ENCODE results near the gene DLG1. TPM values are rescaled to one million over a fixed set of nuclear protein-coding genes. Genes with fewer than 3 reads are reported as not detected.

Gene DLG1
- total and polyA plus RNA-seq, 5 donors, result 14.6 to 55.0 (median 53.0) TPM

DNA sequence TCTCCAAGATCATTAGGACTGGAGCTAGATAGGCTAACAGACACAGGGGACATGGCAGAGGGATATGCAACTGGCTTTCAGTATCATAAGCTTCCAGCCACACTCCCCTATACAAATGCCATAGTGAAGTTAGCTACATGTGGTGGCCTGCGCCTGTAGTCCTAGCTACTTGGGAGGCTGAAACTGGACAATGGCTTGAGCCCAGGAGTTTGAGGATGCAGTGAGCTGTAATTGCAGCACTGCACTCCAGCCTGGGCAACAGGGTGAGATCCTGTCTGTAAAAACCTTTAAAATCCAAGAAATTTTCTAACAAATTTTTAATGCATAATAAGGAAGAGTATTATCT is 37.3 kb downstream of the DLG1 start:
- WGBS, result 99% methylated on average over 1 of the region's 1 CpG
- no peak for DNase-seq
- no peak overlapping the region for H3K4me3 ChIP-seq (ENCODE audit: low read length)
- ATAC-seq, result no peak
- peaks cover 3% of the 10 kb centered on the region for H3K4me1 ChIP-seq (ENCODE audit: control insufficient read depth, insufficient read depth, low read length)
- H3K27ac ChIP-seq (ENCODE audit: low read length), result no peak overlapping the region
- H3K27me3 ChIP-seq (ENCODE audit: control insufficient read depth, insufficient read depth), result no peaks in the 10 kb centered on the region
- intact Hi-C loops (cut with DNase I), result no loop called here
- no peaks in the 10 kb centered on the region for H3K9me3 ChIP-seq (ENCODE audit: control insufficient read depth, low read length)

DNA sequence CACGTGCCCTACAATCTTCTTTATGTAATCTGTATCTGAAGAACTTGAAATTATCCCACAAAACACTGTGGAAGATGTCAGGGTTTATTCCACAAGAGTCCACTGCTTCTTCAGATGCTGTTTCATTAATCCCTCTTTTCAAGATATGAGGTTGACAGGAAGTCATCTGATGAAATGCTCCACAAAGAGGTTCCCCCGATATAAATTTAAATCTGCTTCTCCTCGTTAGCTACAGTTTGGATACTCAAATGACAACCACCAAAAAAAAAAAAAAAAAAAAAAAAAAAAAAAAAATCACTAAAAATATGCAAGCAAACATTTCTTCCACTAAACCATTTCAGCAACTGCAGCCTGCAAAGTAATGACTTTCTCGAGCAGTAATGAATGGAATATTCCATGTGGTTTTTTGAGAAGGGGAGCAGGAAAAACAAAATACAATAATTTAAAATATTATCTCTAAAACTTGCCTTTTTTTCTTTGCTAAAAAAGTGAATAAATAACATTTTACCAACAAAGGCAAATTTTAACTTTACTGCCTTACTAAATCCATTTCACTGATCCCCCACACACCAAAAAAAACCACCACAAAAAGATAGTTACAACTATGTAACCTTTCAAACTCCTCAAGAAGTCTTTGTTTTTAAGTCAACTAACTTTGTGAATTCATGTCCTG is 37.8 kb downstream of the DLG1 start:
- no peak for DNase-seq

DNA sequence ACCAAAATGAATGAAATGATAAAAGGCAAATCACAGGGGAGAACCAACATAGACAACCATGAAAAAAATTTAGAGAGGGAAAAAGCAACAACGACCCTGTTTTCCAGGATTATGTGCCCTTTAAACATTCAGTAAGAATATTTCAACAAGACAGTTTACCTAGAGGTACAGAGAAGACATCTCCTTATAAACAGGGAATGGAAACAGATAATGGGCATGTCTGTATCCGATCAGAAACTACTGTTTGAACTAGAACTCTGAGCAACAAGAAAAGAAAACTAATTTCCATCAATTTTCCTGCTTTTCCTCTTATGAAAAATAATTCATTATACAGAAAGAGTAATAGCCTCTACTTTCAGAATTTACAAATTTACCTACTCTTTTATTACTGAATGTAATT is 39.3 kb downstream of the DLG1 start:
- Histone ChIP-seq H3K27ac (ENCODE audit: low read length) (no peak overlapping the region), H3K4me3 (ENCODE audit: low read length) (no peak overlapping the region), H3K9me3 (ENCODE audit: control insufficient read depth, low read length) (no peaks in the 10 kb centered on the region), H3K27me3 (ENCODE audit: control insufficient read depth, insufficient read depth) (no peaks in the 10 kb centered on the region), H3K4me1 (ENCODE audit: control insufficient read depth, insufficient read depth, low read length) (peaks cover 3% of the 10 kb centered on the region)
- intact Hi-C loops (cut with DNase I), result loop anchor here in 3 of 4 donors (5.0 to 10.0 kb wide), 3 partner anchors 196 to 253 kb away; no protein-coding TSS in a partner anchor
- 72% methylated on average over 2 of the region's 2 CpGs for WGBS
- no peak for DNase-seq
- ATAC-seq, result no peak

More for the DNA sequence above, 37.8 kb downstream of the DLG1 start:
- ATAC-seq, result no peak
- no peaks in the 10 kb centered on the region for H3K27me3 ChIP-seq (ENCODE audit: control insufficient read depth, insufficient read depth)
- no peak overlapping the region for H3K27ac ChIP-seq (ENCODE audit: low read length)
- 52% methylated on average over 4 of the region's 4 CpGs for WGBS
- intact Hi-C loops (cut with DNase I), result no loop called here
- no peaks in the 10 kb centered on the region for H3K9me3 ChIP-seq (ENCODE audit: control insufficient read depth, low read length)
- H3K4me3 ChIP-seq (ENCODE audit: low read length), result no peak overlapping the region
- H3K4me1 ChIP-seq (ENCODE audit: control insufficient read depth, insufficient read depth, low read length), result peaks cover 3% of the 10 kb centered on the region

GRCh38 chr3:197258168-197258755 is 40.1 kb downstream of the DLG1 start:
- no peak for DNase-seq
- H3K4me1 ChIP-seq (ENCODE audit: control insufficient read depth, insufficient read depth, low read length), result peaks cover 3% of the 10 kb centered on the region
- ATAC-seq, result no peak
- intact Hi-C loops (cut with DNase I), result loop anchor here in 3 of 4 donors (5.0 to 10.0 kb wide), 3 partner anchors 197 to 254 kb away; no protein-coding TSS in a partner anchor
- H3K27me3 ChIP-seq (ENCODE audit: control insufficient read depth, insufficient read depth), result no peaks in the 10 kb centered on the region
- 59% methylated on average over 6 of the region's 6 CpGs for WGBS
- H3K9me3 ChIP-seq (ENCODE audit: control insufficient read depth, low read length), result no peaks in the 10 kb centered on the region
- no peak overlapping the region for H3K27ac ChIP-seq (ENCODE audit: low read length)
- H3K4me3 ChIP-seq (ENCODE audit: low read length), result no peak overlapping the region

- H3K27ac ChIP-seq (ENCODE audit: low read length), result no peak overlapping the region
- intact Hi-C loops (cut with DNase I), result loop anchor here (2.0 to 10.0 kb wide), 5 partner anchors 197 to 255 kb away; no protein-coding TSS in a partner anchor
- no peaks in the 10 kb centered on the region for H3K27me3 ChIP-seq (ENCODE audit: control insufficient read depth, insufficient read depth)
- ATAC-seq (no peak), DNase-seq (no peak)
- no peak overlapping the region for H3K4me3 ChIP-seq (ENCODE audit: low read length)
- 86% methylated on average over 5 of the region's 5 CpGs for WGBS
- peaks cover 3% of the 10 kb centered on the region for H3K4me1 ChIP-seq (ENCODE audit: control insufficient read depth, insufficient read depth, low read length)
- no peaks in the 10 kb centered on the region for H3K9me3 ChIP-seq (ENCODE audit: control insufficient read depth, low read length)
Observed at GRCh38 chr3:197257711-197258110, 40.7 kb downstream of the DLG1 start.

GRCh38 chr3:197256836-197257444 is 41.5 kb downstream of the DLG1 start:
- Histone ChIP-seq H3K9me3 (ENCODE audit: control insufficient read depth, low read length) (no peaks in the 10 kb centered on the region), H3K27me3 (ENCODE audit: control insufficient read depth, insufficient read depth) (no peaks in the 10 kb centered on the region), H3K4me1 (ENCODE audit: control insufficient read depth, insufficient read depth, low read length) (peaks cover 3% of the 10 kb centered on the region), H3K4me3 (ENCODE audit: low read length) (no peak overlapping the region), H3K27ac (ENCODE audit: low read length) (no peak overlapping the region)
- no peak for ATAC-seq
- no peak for DNase-seq
- intact Hi-C loops (cut with DNase I), result loop anchor here (2.0 to 10.0 kb wide), 5 partner anchors 198 to 255 kb away; no protein-coding TSS in a partner anchor
- WGBS, result 24% methylated on average over 3 of the region's 3 CpGs

DNA sequence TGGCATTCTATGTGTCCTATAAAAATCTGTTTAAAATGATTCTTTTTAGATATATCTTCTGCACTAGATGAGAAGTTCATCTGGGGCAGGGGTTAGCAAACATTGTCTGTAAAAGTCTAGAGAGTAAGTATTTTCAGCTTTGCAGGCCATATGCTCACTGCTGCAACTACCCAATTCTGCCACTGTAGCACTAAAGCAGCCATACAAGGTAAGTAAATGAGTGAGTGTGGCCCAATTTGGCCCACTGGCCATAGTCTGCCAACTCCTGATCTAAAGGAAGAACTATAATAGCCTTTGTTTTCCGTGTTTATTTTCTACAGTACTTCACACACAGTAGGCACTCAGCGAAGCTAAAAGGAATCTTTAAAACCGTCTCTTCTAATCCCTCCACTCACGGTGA is 42.3 kb downstream of the DLG1 start:
- DNase-seq, result no peak
- Histone ChIP-seq H3K27me3 (ENCODE audit: control insufficient read depth, insufficient read depth) (no peaks in the 10 kb centered on the region), H3K27ac (ENCODE audit: low read length) (no peak overlapping the region), H3K9me3 (ENCODE audit: control insufficient read depth, low read length) (no peaks in the 10 kb centered on the region), H3K4me3 (ENCODE audit: low read length) (no peak overlapping the region), H3K4me1 (ENCODE audit: control insufficient read depth, insufficient read depth, low read length) (peaks cover 2% of the 10 kb centered on the region)
- intact Hi-C loops (cut with DNase I), result loop anchor here (2.0 to 10.0 kb wide), 5 partner anchors 199 to 256 kb away; no protein-coding TSS in a partner anchor
- WGBS, result 82% methylated on average over 4 of the region's 4 CpGs
- no peak for ATAC-seq

DNA sequence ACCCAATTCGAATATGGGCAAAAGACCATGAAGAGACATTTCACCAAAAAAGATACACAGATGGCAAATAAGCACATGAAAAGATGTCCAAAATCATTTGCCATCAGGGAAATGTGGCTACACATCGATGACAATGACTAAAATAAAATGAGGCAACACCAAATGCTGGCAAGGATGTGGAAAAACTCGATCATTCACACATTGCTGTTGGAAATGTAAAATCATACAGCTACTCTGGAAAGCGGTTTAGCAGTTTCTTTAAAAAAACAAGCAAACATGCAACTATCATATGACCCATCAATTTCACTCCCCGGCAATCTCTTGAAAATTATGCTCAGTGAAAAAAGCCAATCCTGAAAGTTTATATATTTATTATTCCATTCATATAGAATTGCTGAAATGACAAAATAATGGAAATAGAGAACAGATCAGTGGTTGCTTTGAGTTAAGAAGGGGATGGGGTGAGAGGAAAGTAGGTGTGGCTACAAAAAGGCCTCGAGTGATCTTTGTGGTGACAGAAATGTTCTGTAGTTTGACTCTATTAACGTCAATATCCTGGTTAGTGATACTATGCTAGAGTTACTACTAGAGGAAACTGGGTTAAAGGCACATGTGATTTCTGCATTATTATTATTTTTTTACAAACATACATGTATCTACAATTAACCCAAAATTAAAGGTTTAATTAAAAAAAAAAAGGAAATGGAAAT is 45.0 kb downstream of the DLG1 start:
- Histone ChIP-seq H3K9me3 (ENCODE audit: control insufficient read depth, low read length) (no peaks in the 10 kb centered on the region), H3K27me3 (ENCODE audit: control insufficient read depth, insufficient read depth) (no peaks in the 10 kb centered on the region), H3K27ac (ENCODE audit: low read length) (no peak overlapping the region), H3K4me3 (ENCODE audit: low read length) (no peak overlapping the region), H3K4me1 (ENCODE audit: control insufficient read depth, insufficient read depth, low read length) (no peaks in the 10 kb centered on the region)
- DNase-seq, result no peak
- 84% methylated on average over 7 of the region's 7 CpGs for WGBS
- ATAC-seq, result no peak
- intact Hi-C loops (cut with DNase I), result loop anchor here in 1 of 4 donors (10.0 kb wide), 1 partner anchor 201 kb away; no protein-coding TSS in a partner anchor

GRCh38 chr3:197249542-197249941 is 48.9 kb downstream of the DLG1 start:
- Histone ChIP-seq H3K9me3 (ENCODE audit: control insufficient read depth, low read length) (no peaks in the 10 kb centered on the region), H3K4me3 (ENCODE audit: low read length) (no peak overlapping the region), H3K4me1 (ENCODE audit: control insufficient read depth, insufficient read depth, low read length) (no peaks in the 10 kb centered on the region), H3K27ac (ENCODE audit: low read length) (no peak overlapping the region), H3K27me3 (ENCODE audit: control insufficient read depth, insufficient read depth) (no peaks in the 10 kb centered on the region)
- DNase-seq (no peak), ATAC-seq (no peak)
- WGBS, result 87% methylated on average over 4 of the region's 4 CpGs
- intact Hi-C loops (cut with DNase I), result no loop called here

GRCh38 chr3:197248341-197248740 is 50.1 kb downstream of the DLG1 start:
- intact Hi-C loops (cut with DNase I), result no loop called here
- Histone ChIP-seq H3K4me1 (ENCODE audit: control insufficient read depth, insufficient read depth, low read length) (no peaks in the 10 kb centered on the region), H3K27ac (ENCODE audit: low read length) (no peak overlapping the region), H3K9me3 (ENCODE audit: control insufficient read depth, low read length) (peaks cover 1% of the 10 kb centered on the region), H3K4me3 (ENCODE audit: low read length) (no peak overlapping the region), H3K27me3 (ENCODE audit: control insufficient read depth, insufficient read depth) (no peaks in the 10 kb centered on the region)
- no peak for DNase-seq
- no peak for ATAC-seq
- 99% methylated on average over 4 of the region's 4 CpGs for WGBS

GRCh38 chr3:197244751-197245150 is 53.7 kb downstream of the DLG1 start:
- H3K27ac ChIP-seq (ENCODE audit: low read length), result no peak overlapping the region
- no peaks in the 10 kb centered on the region for H3K4me1 ChIP-seq (ENCODE audit: control insufficient read depth, insufficient read depth, low read length)
- H3K27me3 ChIP-seq (ENCODE audit: control insufficient read depth, insufficient read depth), result no peaks in the 10 kb centered on the region
- 94% methylated on average over 3 of the region's 3 CpGs for WGBS
- DNase-seq (no peak), ATAC-seq (no peak)
- peaks cover 3% of the 10 kb centered on the region for H3K9me3 ChIP-seq (ENCODE audit: control insufficient read depth, low read length)
- H3K4me3 ChIP-seq (ENCODE audit: low read length), result no peak overlapping the region
- intact Hi-C loops (cut with DNase I), result no loop called here
